Testis (tissue), 2 donors: ENCODE measurements around the gene CCDC188.

ENCODE experiments used
- CTCF ChIP-seq, 3 experiments: fragments of 450-650 bp in 2 of 3; fragments of 200-600 bp in 1 of 3; sonication (generic) in 1 of 3; IDR thresholded peaks; one replicate each; pipeline ENCODE4 v1.5.1; 2016 to 2019; ENCODE audit warnings: antibody characterized with exemption in 3 of 3, mild to moderate bottlenecking in 2 of 3, moderate library complexity in 1 of 3
- POLR2A ChIP-seq: fragments of 450-650 bp; IDR thresholded peaks from one replicate; pipeline ENCODE4 v1.6.1; 2017; ENCODE audit warnings: antibody characterized with exemption, mild to moderate bottlenecking, moderate library complexity

DNA sequence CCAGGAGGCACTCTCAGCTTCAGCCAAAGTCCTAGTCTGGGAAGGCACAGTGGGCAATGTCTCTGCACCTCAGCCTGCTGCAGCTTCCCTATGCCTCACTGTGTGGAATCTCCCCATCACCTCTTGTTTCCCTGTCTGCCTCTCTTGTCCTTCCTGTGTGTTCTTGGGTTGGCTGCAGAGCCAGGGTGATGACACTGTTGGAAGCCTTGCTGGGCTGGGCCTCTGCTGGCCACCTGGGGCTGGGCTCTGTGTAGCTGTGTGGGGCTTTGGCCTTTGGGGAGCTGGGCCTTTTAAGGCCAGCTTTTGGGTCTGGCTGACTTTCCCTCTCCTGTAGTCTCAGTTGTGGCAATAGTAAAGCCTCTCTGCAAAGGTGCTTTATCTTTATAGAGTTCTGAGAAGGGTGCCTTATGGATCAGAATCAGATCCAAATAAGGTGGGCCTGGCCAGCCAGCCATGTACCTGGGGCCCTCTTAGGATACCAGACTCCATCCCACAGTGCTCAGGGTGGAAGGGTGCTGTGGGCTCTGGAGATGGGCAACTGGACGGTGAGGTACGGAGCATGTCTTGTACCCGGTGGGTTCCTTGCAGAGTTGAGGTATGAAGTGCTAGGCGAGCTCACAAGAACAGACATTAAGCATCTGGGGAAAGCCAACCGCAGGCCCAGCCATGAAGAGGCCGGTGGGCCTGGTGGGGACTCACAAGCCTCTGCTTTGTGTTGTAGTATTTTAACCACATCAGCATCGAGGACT, 45.2 kb downstream of the CCDC188 start:
- no peak for TF ChIP-seq CTCF (IDR thresholded peaks at IDR 0.05)
- no peak for TF ChIP-seq POLR2A
